Kidney tubule cell (primary cell): ENCODE measurements around the gene SPG11.
"Not testable (repeated sequence)": the region's sequence is repeated elsewhere in the genome, so short reads cannot be mapped to it uniquely, and the experiment has no call there.

Experiments used
- DNase-seq: peaks from one replicate; pipeline ENCODE4 v3.0.0-alpha.2; 2018; ENCODE audit warnings: low spot score

SPG11 gene

DNA sequence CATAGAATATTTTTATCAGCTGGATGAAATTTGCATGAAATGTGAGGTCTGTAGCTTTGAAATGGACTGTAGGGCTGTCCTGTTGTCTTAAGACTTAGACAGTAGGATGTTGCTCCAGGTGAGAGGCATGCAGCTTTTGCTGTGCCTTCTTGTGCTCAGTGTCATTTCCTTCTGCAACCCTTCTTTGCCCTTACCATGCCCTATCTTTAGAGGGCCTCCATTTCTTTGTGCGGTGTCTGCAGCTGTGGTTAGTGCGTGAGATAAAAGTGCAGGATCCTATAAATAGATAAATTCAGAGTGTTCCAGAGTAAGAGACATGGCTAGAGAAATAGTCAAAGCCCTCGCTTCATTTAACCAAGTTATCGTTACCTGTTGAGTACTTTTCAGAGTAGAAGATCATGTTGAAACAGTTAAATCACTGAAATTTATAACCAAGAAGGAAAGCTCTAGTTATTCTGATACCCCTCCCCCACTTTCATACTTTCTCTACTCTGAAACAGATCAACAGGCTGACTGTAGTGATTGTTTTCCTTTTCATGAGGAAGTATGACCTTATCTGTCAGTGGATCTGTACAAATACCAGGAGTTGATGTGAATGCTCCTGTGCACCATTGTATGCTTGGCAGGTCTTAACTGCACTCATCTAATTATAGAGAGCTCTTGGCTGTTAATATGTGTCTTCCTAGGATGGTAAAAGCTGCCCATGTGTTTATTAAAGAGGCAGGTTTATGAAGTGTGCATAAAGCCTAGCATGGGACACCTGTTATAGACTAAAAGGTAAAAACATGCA is 108.3 kb downstream of the SPG11 start:
- DNase-seq: peak; percentile 21

GRCh38 chr15:44550734-44551133 is 112.7 kb downstream of the SPG11 start:
- DNase-seq: no peak

- peak; percentile 42 for DNase-seq
Measured at GRCh38 chr15:44550256-44550655, 113.2 kb downstream of the SPG11 start.

DNA sequence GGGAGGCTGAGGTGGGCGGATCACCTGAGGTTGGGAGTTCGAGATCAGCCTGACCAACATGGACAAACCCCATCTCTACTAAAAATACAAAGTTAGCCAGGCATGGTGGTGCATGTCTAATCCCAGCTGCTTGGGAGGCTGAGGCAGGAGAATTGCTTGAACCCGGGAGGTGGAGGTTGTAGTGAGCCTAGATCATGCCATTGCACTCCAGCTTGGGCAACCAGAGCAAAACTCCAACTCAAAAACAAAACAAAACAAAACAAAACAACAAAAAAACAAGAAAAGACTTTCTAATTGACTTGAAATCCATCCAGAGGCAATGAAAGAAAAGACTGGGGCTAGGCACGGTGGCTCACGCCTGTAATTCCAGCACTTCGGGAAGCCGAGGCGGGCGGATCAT is 114.3 kb downstream of the SPG11 start:
- DNase-seq: not testable (repeated sequence)

DNA sequence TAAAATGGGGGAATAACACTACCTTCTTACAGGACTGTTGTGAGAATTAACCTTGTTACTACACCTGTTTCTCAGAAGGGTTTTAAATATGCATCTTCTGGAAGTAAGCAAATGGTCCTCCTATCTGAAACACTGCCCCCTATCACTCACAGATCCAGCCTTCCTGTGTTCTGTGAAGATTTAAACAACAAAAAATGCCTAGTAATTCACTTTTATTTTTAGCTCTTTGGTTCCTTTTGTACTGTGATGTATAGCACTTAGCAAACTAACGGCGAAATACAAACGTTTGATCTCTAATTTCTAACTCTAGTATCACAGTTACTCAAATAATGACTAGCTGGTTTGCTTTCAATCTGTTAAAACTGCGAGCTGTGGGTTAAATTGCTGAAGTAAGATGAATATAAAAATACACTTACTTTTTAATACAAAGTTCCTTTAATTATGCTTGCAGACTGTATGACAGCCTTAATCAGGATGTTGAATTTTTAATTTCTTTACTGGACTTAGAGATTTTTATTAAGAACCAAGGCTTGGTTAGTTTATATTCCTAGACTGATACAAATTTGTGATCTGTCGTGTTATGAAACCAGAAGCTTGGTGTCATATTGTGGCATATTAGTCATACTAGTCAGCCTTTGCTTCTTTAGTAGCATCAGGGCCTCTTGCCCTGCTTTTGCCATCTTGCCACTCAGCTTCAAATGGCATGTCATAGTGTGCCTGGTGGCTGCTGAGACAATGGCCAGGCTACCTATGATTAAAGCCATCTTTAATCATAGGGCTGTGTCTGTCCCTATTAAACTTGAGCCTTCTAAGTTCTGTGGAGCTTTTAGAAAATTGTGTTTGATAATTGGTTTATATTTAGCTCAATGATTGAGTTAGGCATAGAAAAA is 117.3 kb downstream of the SPG11 start:
- peak; percentile 58 for DNase-seq

DNA sequence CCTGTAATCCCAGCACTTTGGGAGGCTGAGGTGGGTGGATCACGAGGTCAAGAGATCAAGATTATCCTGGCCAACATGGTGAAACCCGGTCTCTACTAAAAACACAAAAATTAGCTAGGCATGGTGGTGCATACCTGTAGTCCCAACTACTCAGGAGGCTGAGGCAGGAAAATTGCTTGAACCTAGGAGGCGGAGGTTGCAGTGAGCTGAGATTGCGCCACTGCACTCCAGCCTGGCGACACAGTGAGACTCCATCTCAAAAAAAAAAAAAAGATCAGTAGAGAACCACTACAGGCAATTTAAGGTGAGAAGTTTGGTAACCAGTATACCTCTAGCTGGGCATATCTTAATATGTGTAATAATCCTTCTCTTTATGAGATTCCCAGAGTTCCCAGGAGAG is 118.7 kb downstream of the SPG11 start:
- not testable (repeated sequence) for DNase-seq

DNA sequence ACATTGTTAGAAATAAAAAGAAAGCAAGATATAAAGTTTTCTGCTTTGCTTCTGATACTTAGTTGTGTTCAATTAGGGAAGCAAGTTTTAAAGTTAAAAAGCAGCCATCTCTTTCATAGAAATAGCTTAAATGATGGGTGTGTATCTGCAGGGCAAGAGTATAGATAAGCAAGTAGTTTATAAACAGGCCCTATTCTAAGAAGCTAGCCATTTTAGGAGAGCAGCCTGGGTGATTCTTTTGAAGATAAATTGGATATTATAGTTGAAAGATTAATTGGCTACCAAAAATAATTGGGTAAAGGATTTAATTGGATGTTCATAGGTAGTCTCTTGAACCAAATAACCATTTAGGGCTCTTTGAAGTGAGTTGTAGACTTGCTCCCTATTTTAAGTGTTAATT is 120.9 kb downstream of the SPG11 start:
- DNase-seq: no peak

DNA sequence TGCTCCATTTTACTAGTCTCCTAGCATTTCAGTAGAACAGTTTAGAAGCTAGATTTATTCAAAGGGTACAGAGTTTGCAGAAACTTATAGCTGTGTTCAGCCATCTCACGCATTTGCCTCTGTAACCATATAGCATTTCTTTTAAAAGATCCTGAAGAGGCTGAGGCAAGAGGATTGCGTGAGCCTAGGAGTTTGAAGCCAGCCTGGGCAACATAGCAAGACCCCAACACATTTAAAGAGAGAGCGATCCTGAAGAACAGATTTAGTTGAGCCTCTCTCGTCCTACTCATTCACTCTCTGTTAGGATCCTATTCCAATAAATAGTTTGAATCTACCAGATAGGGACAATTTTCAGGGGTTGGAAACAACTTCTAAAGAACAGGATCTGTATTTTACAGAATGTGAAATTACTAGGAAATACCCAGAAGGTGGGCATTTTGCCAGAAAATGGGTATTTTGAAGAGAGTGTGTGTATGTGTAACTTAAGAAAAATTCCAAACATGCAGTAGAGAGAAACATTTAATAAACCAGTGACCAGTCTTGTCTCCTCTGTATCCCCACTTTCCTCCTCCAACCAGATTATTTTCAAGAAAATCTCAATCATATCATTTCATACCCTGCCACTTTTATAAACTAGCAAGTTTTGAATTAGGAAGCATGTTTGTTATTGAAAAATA is 122.0 kb downstream of the SPG11 start:
- peak; percentile 84 for DNase-seq

GRCh38 chr15:44537735-44538240 is 125.7 kb downstream of the SPG11 start:
- no peak for DNase-seq

DNA sequence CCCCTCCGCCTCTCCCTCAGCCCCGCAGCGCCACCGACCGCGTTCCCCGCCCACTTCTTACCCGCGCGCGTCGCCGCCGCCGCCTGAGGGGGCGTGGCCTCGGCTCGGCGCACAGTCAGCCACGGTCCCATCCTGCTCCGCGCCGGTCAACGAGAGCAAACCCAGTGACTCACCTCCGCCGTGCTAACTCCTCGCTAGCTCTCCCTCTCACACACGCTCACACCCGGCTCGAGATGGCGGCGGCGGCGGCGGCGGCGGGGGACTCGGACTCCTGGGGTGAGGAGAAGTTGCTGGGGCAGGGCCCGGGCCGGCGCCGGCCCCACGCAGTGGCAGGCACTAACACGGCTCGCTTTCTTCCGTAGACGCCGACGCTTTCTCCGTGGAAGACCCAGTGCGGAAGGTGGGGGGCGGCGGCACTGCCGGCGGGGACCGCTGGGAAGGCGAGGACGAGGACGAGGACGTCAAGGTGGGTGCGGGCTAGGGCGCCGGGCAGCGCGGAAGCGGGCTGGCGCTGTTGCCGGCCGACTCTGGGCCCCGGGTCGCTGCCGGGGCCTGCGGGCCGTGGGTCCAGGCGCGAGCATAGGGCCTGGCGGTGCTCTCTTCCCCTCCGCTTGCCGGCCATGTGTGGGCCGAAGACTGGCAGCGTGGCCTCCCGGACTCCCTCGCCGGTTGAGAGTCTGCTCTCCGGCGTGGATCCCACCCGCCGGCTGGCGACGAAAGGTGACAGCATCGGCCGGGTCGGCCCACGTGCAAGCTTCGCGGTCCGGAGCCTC is 126.3 kb downstream of the SPG11 start, which contains the start of gene EIF3J:
TSS of gene EIF3J (plus strand) at position 186 of the 773 bp plus-strand sequence. CDS start at position 234, 48 bp downstream.
- DNase-seq: peak; percentile 98

DNA sequence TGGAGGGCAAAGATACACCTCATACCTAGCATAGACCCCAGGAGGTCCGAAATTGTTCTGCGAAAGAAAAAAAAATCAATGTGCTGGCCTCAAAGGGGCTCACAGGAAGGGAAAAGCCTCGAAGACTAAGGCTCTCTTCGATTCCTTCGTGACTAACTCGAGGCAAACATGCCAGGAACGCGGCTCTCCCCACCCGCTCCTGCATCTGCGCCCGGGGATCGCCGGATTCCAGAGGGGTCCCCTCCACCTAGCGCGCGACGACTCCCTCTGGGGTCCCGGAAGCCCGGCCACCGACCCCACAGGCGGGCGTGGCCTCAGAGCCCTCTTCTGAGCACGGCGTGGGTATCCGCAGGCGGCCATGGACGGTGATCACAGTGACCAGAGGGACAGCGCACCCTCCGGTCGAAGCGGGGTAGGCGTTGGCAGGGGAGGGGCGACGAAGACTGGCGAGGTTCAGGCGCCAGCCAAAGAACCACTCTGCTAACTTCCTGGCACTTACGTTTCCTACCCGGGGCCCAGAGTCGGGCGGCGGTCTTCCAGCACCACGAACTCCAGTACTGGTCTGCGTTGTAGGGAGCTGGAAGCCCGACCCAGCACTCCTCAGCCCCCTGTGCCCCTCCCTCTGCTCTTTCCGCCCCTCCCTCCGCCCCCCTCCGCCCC is 127.0 kb downstream of the SPG11 start:
- DNase-seq: no peak

GRCh38 chr15:44535523-44536301 is 127.8 kb downstream of the SPG11 start:
- DNase-seq: peak; percentile 60

DNA sequence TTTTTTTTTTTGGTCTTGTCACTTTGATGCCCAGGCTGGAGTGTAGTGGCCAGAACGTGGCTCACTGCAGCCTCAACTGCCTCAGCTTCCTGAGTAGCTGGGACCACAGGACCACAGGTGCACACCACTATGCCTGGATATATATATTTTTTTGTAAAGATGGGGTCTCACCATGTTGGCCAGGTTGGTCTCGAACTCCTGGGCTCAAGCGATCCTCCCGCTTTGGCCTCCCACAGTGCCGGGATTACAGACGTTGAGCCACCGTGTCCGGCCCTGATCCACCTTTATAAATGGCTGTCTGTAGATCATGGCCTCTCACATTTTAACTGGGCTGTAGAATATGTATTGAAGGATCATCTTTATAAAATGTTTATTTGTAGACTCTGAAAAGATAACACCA is 128.4 kb downstream of the SPG11 start:
- DNase-seq: no peak

DNA sequence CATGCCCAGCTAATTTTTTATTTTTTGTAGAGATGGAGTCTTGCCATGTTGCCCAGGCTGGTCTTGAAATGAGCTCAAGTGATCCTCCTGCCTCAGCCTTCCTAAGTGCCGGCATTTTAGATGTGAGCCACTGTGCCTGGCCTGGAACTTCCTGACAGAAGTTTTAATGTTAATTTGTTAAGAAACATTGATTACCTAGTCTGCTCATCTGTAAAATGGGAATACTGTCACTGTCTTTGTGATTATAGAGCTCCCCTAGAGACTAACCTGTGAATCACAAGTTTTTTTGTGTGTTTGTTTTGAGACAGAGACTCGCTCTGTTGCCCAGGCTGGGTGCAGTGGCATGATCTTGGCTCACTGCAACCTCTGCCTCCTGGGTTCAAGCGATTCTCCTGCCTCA is 130.8 kb downstream of the SPG11 start:
- no peak for DNase-seq

DNA sequence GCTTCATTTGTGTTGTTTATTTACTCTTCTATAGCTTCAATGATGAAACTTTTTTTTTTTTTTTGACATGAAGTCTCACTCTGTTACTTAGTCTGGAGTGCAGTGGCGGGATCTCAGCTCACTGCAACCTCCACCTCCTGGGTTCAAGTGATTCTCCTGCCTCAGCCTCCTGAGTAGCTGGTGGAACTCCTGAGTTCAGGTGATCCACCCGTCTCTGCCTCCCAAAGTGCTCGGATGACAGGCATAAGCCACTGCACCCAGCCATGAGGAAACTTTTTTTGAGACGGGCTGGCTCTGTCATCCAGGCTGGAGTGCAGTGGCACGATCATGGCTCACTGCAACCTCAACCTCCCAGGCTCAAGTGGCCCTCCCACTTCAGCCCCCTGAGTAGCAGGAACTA is 131.2 kb downstream of the SPG11 start:
- DNase-seq: not testable (repeated sequence)

DNA sequence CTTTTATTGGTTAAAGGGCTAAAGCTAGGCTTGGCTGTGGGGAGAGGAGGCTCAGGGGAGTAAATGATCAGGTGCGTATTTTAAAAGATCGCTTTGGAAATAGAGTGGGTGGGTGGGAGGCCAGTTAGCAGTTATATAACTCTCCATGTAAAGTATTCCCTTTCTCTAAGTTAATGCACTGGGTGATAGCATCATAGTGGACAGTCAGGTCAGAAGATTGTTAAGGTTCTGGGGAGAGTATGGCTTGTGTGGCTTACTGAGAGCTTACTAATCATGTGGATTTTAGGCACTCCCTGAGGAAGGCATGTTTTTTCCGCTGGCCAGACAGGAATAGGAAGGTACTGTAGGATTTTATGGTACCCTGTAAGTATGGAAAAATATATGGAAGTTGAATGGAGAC is 132.8 kb downstream of the SPG11 start:
- no peak for DNase-seq

DNA sequence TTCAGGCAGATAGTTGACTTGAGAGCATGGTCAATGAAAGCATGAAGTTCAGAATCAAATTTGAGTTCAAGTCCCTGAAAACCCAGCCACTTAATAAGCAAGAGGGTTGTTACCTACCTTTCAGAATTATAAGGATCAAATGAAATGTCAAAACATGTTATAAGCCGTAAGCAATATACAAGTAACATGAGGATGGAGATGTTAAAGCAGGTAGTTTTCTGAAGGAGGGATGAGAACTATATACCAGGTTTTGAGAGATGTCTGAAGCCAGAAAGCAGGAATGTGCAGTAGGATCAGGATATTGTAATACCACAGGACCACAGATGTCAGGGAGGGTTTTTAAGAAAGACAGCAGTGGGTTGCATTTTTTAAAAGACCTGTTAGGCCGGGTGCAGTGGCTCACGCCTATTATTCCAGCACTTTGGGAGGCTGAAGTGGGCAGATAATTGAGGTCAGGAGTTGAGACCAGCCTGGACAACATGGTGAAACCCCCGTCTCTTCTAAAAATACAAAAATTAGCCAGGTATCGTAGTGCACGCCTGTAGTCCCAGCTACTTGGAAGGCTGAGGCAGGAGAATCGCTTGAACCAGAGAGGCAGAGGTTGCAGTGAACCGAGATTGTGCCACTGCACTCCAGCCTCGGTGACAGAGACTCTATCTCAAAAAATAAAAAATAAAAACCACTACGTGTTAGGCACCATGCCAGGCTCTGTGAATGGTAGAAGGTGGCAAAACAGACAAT is 133.4 kb downstream of the SPG11 start:
- no peak for DNase-seq

DNA sequence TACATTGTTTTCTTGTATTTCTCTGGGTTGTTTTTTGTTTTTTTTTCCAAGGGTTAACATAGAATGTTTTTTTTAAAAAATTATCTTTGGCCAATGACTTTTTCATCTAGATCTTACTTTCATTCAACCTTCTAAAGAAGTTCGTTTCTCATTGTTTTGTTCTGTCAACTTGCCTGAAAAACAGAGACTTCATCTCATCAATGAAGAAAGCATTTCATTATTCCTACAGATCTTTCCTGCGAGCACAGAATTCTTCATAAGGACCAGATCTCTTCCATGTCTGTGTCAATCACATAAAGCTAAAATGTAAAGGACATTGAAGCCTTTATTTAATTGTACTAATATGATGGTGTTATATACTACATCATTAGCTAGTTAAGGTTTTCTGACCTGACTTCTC is 136.2 kb downstream of the SPG11 start:
- DNase-seq: no peak

GRCh38 chr15:44525018-44525417 is 138.4 kb downstream of the SPG11 start:
- no peak for DNase-seq
